HEK293 (cell line): Measurements from ENCODE around the gene KCNIP4.

Experiments used
- CTCF ChIA-PET: fragments of 350-600 bp; formaldehyde crosslinking; extraction: SDS; loops from one replicate; lab custom pipeline; 2021; ENCODE audit warnings: antibody characterized with exemption; lab: Yijun Ruan, JAX
- POLR2A ChIA-PET: fragments of 300-600 bp; formaldehyde crosslinking; extraction: SDS; loops from one replicate; lab custom pipeline; 2020; ENCODE audit warnings: antibody characterized with exemption, inconsistent platforms; lab: Yijun Ruan, JAX
- H3K27ac ChIP-seq: fragments of 200-500 bp; sonication (Bioruptor generic); 2 replicates; pipeline ENCODE4 v1.5.1; 2014; ENCODE audit warnings: low read depth, low read length, control low read depth, inconsistent platforms; ENCODE audit errors: extremely low read depth
- H3K36me3 ChIP-seq, 2 experiments: fragments of 200-500 bp in 1 of 2; sonication (Bioruptor generic) in 1 of 2; 1 replicate in 1 of 2; 2 replicates in 1 of 2; pipeline ENCODE4 v1.5.1; 2014 to 2017; ENCODE audit warnings: inconsistent platforms in 2 of 2, low read length in 2 of 2; ENCODE audit not compliant: control insufficient read depth in 2 of 2, insufficient read depth in 1 of 2
- H3K4me1 ChIP-seq: fragments of 200-500 bp; sonication (Bioruptor generic); 2 replicates; pipeline ENCODE4 v1.5.1; 2014; ENCODE audit warnings: mild to moderate bottlenecking, low read length, inconsistent platforms; ENCODE audit not compliant: control insufficient read depth, insufficient read depth
- H3K4me3 ChIP-seq: 2 replicates; pipeline ENCODE4 v1.5.1; 2011; ENCODE audit warnings: low read depth, mild to moderate bottlenecking, control low read depth, low read length, moderate library complexity
- H3K9me3 ChIP-seq: fragments of 200-500 bp; sonication (Bioruptor generic); 2 replicates; pipeline ENCODE4 v1.5.1; 2014; ENCODE audit warnings: low read depth, low read length, inconsistent platforms; ENCODE audit not compliant: control insufficient read depth, insufficient read depth
- BCL11A ChIP-seq: fragments of 450-650 bp; formaldehyde crosslinking; IDR thresholded peaks from 2 replicates; pipeline ENCODE4 v1.5.1; 2016; ENCODE audit warnings: low read depth, missing biosample characterization, missing genetic modification characterization
- GLI2 ChIP-seq: fragments of 450-650 bp; formaldehyde crosslinking; IDR thresholded peaks from 2 replicates; pipeline ENCODE4; 2017; ENCODE audit warnings: missing biosample characterization, missing genetic modification characterization, low read depth, borderline replicate concordance
- GLIS2 ChIP-seq: fragments of 450-650 bp; formaldehyde crosslinking; IDR thresholded peaks from 2 replicates; pipeline ENCODE4 v1.5.1; 2016; ENCODE audit warnings: missing biosample characterization, missing genetic modification characterization
- REPIN1 ChIP-seq: fragments of 450-650 bp; formaldehyde crosslinking; IDR thresholded peaks from 2 replicates; pipeline ENCODE4 v1.5.1; 2017; ENCODE audit warnings: missing biosample characterization, missing genetic modification characterization, low read depth
- SCRT2 ChIP-seq: fragments of 450-650 bp; formaldehyde crosslinking; IDR thresholded peaks from 2 replicates; pipeline ENCODE4 v1.5.1; 2016; ENCODE audit warnings: missing biosample characterization, missing genetic modification characterization
- SP7 ChIP-seq: fragments of 450-650 bp; formaldehyde crosslinking; IDR thresholded peaks from 2 replicates; pipeline ENCODE4 v1.5.1; 2016; ENCODE audit warnings: missing biosample characterization, missing genetic modification characterization
- TRIM28 ChIP-seq: IDR thresholded peaks from 2 replicates; pipeline ENCODE4 v1.6.1; 2011; ENCODE audit warnings: low read length, control low read depth, borderline replicate concordance
- TSHZ1 ChIP-seq: fragments of 450-650 bp; formaldehyde crosslinking; IDR thresholded peaks from 2 replicates; pipeline ENCODE4 v1.5.1; 2016; ENCODE audit warnings: missing biosample characterization, missing genetic modification characterization, borderline replicate concordance
- ZBTB20 ChIP-seq: fragments of 450-650 bp; formaldehyde crosslinking; IDR thresholded peaks from 2 replicates; pipeline ENCODE4 v1.5.1; 2016; ENCODE audit warnings: missing biosample characterization, missing genetic modification characterization
- ZBTB26 ChIP-seq: fragments of 450-650 bp; formaldehyde crosslinking; optimal IDR thresholded peaks from 2 replicates; pipeline ENCODE3; 2016; ENCODE audit warnings: missing biosample characterization, mild to moderate bottlenecking, missing genetic modification characterization
- ZBTB7A ChIP-seq: fragments of 450-650 bp; formaldehyde crosslinking; IDR thresholded peaks from 2 replicates; pipeline ENCODE4 v1.5.1; 2016; ENCODE audit warnings: low read depth, missing biosample characterization, missing genetic modification characterization
- ZFP69B ChIP-seq: fragments of 450-650 bp; formaldehyde crosslinking; IDR thresholded peaks from 2 replicates; pipeline ENCODE4 v1.5.1; 2016; ENCODE audit warnings: missing biosample characterization, missing genetic modification characterization
- ZIC2 ChIP-seq: fragments of 450-650 bp; formaldehyde crosslinking; IDR thresholded peaks from 2 replicates; pipeline ENCODE4 v1.5.1; 2016; ENCODE audit warnings: missing biosample characterization, missing genetic modification characterization
- ZNF132 ChIP-seq: fragments of 450-650 bp; formaldehyde crosslinking; IDR thresholded peaks from 2 replicates; pipeline ENCODE4 v1.5.1; 2017; ENCODE audit warnings: missing biosample characterization, missing genetic modification characterization, borderline replicate concordance
- ZNF174 ChIP-seq: fragments of 450-650 bp; formaldehyde crosslinking; IDR thresholded peaks from 2 replicates; pipeline ENCODE4 v1.5.0; 2017; ENCODE audit warnings: missing biosample characterization, mild to moderate bottlenecking, missing genetic modification characterization
- ZNF175 ChIP-seq: fragments of 450-650 bp; formaldehyde crosslinking; IDR thresholded peaks from 2 replicates; pipeline ENCODE4 v1.5.1; 2016; ENCODE audit warnings: missing biosample characterization, missing genetic modification characterization
- ZNF19 ChIP-seq: fragments of 450-650 bp; formaldehyde crosslinking; IDR thresholded peaks from 2 replicates; pipeline ENCODE4; 2016; ENCODE audit warnings: missing biosample characterization, missing genetic modification characterization, low read depth
- ZNF2 ChIP-seq: fragments of 450-650 bp; formaldehyde crosslinking; IDR thresholded peaks from 2 replicates; pipeline ENCODE4 v1.5.1; 2016; ENCODE audit warnings: missing biosample characterization, missing genetic modification characterization
- ZNF223 ChIP-seq: fragments of 450-650 bp; formaldehyde crosslinking; IDR thresholded peaks from 2 replicates; pipeline ENCODE4 v1.5.1; 2016; ENCODE audit warnings: missing biosample characterization, missing genetic modification characterization
- ZNF311 ChIP-seq: fragments of 450-650 bp; formaldehyde crosslinking; IDR thresholded peaks from 2 replicates; pipeline ENCODE4 v1.5.1; 2017; ENCODE audit warnings: missing biosample characterization, missing genetic modification characterization, borderline replicate concordance
- ZNF350 ChIP-seq: fragments of 450-650 bp; formaldehyde crosslinking; IDR thresholded peaks from 2 replicates; pipeline ENCODE4 v1.5.0; 2017; ENCODE audit warnings: missing biosample characterization, mild to moderate bottlenecking, missing genetic modification characterization
- ZNF423 ChIP-seq: fragments of 450-650 bp; formaldehyde crosslinking; IDR thresholded peaks from 2 replicates; pipeline ENCODE4 v1.5.1; 2016; ENCODE audit warnings: missing biosample characterization, missing genetic modification characterization
- ZNF510 ChIP-seq: fragments of 450-650 bp; formaldehyde crosslinking; IDR thresholded peaks from 2 replicates; pipeline ENCODE4 v1.5.1; 2018; ENCODE audit warnings: mild to moderate bottlenecking, missing genetic modification characterization, missing biosample characterization; ENCODE audit not compliant: insufficient replicate concordance
- ZNF514 ChIP-seq: fragments of 450-650 bp; formaldehyde crosslinking; IDR thresholded peaks from 2 replicates; pipeline ENCODE4 v1.5.1; 2016; ENCODE audit warnings: missing biosample characterization, missing genetic modification characterization
- ZNF529 ChIP-seq: fragments of 450-650 bp; formaldehyde crosslinking; IDR thresholded peaks from 2 replicates; pipeline ENCODE4 v1.5.1; 2017; ENCODE audit warnings: missing genetic modification characterization, missing biosample characterization; ENCODE audit not compliant: insufficient replicate concordance
- ZNF658 ChIP-seq: fragments of 450-650 bp; formaldehyde crosslinking; IDR thresholded peaks from 2 replicates; pipeline ENCODE4; 2016; ENCODE audit warnings: missing biosample characterization, missing genetic modification characterization
- ZNF747 ChIP-seq: fragments of 450-650 bp; formaldehyde crosslinking; IDR thresholded peaks from 2 replicates; pipeline ENCODE4 v1.5.1; 2016; ENCODE audit warnings: missing biosample characterization, missing genetic modification characterization
- ZNF785 ChIP-seq: fragments of 450-650 bp; formaldehyde crosslinking; IDR thresholded peaks from 2 replicates; pipeline ENCODE4 v1.5.1; 2016; ENCODE audit warnings: missing biosample characterization, missing genetic modification characterization
- ZSCAN16 ChIP-seq: fragments of 450-650 bp; formaldehyde crosslinking; IDR thresholded peaks from 2 replicates; pipeline ENCODE4 v1.5.1; 2016; ENCODE audit warnings: missing biosample characterization, missing genetic modification characterization
- ZSCAN5A ChIP-seq: fragments of 450-650 bp; formaldehyde crosslinking; IDR thresholded peaks from 2 replicates; pipeline ENCODE4 v1.5.1; 2016; ENCODE audit warnings: missing biosample characterization, missing genetic modification characterization
- TF ChIP-seq, protein P1 (sequence below): fragments of 450-650 bp; formaldehyde crosslinking; IDR thresholded peaks from 2 replicates; pipeline ENCODE4 v1.5.1; 2017; ENCODE audit warnings: missing biosample characterization, missing genetic modification characterization

The KCNIP4 gene

GRCh38 chr4:21856301-21856700 is 92.3 kb downstream of the KCNIP4 start (continued):
- TF ChIP-seq ZNF510 (tag by site-specific recombination) (no peak), ZNF423 (no peak), ZBTB7A (tag by site-specific recombination) (no peak), ZNF529 (tag by site-specific recombination) (no peak)

GRCh38 chr4:21849077-21849476 is 99.5 kb downstream of the KCNIP4 start:
- ChIA-PET CTCF (interaction anchor here (0.8 kb wide), 1 partner anchor 67 kb away, joined by 3 read pairs; no protein-coding TSS in a partner anchor), POLR2A (no interaction called here)
- H3K9me3 ChIP-seq: no peaks in the 10 kb centered on the region
- no peaks in the 10 kb centered on the region for H3K36me3 ChIP-seq
- no peaks in the 10 kb centered on the region for H3K4me1 ChIP-seq
- TF ChIP-seq ZNF785 (tag by site-specific recombination) (no peak), ZNF175 (tag by site-specific recombination) (no peak), ZNF350 (no peak), ZNF132 (tag by site-specific recombination) (no peak), ZSCAN16 (no peak), ZFP69B (tag by site-specific recombination) (no peak), ZSCAN5A (tag by site-specific recombination) (no peak), ZNF311 (no peak), ZNF747 (tag by site-specific recombination) (no peak), ZBTB26 (tag by site-specific recombination) (no peak), SCRT2 (no peak), REPIN1 (tag by site-specific recombination) (no peak), GLI2 (tag by site-specific recombination) (no peak), GLIS2 (tag by site-specific recombination) (no peak), ZNF19 (tag by site-specific recombination) (no peak), ZNF174 (tag by site-specific recombination) (no peak), TRIM28 (no peak)
- TF ChIP-seq, protein P1, sequence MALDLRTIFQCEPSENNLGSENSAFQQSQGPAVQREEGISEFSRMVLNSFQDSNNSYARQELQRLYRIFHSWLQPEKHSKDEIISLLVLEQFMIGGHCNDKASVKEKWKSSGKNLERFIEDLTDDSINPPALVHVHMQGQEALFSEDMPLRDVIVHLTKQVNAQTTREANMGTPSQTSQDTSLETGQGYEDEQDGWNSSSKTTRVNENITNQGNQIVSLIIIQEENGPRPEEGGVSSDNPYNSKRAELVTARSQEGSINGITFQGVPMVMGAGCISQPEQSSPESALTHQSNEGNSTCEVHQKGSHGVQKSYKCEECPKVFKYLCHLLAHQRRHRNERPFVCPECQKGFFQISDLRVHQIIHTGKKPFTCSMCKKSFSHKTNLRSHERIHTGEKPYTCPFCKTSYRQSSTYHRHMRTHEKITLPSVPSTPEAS (tag by site-specific recombination): no peak
- no peak overlapping the region for H3K4me3 ChIP-seq
- no peak overlapping the region for H3K27ac ChIP-seq

- CTCF ChIA-PET: no interaction called here
- H3K27ac ChIP-seq: no peak overlapping the region
- TF ChIP-seq ZNF2 (tag by site-specific recombination) (no peak), ZNF514 (tag by site-specific recombination) (no peak), ZIC2 (no peak), ZNF658 (tag by site-specific recombination) (no peak), ZNF223 (no peak), SCRT2 (no peak), BCL11A (tag by site-specific recombination) (no peak), TSHZ1 (no peak), ZBTB20 (no peak), SP7 (no peak)
These were observed 100.6 kb downstream of the KCNIP4 start for GRCh38 chr4:21848021-21848420.

More at GRCh38 chr4:21848021-21848420, 100.6 kb downstream of the KCNIP4 start:
- POLR2A ChIA-PET: no interaction called here
- Histone ChIP-seq H3K4me3 (no peak overlapping the region), H3K36me3 (no peaks in the 10 kb centered on the region), H3K9me3 (no peaks in the 10 kb centered on the region), H3K4me1 (no peaks in the 10 kb centered on the region)
